GM23338 (cell line): ENCODE measurements around the gene EGFR. TPM values are rescaled to one million over a fixed set of nuclear protein-coding genes. Genes with fewer than 3 reads are reported as not detected.

Source experiments
- ATAC-seq: fragments of 200-7000 bp; cut with Tn5 transposase; 3 replicates; pipeline ENCODE4 v1.9.1; 2020
- DNase-seq: peaks from one replicate; pipeline ENCODE4 v3.0.0-alpha.2; 2015; ENCODE audit warnings: low spot score
- H2AFZ ChIP-seq: fragments of 200-600 bp; sonication (generic); 2 replicates; pipeline ENCODE4 v1.8.0; 2016; ENCODE audit warnings: antibody characterized with exemption, mild to moderate bottlenecking, moderate library complexity
- H3F3A ChIP-seq: fragments of 200-600 bp; sonication (generic); replicated peaks from 2 replicates; pipeline ENCODE4 v1.8.0; 2017; ENCODE audit warnings: antibody characterized with exemption, mixed run types, low read depth
- H3K27ac ChIP-seq: fragments of 200-600 bp; sonication (generic); 2 replicates; pipeline ENCODE4 v1.6.1; 2016; ENCODE audit warnings: low read depth
- H3K27me3 ChIP-seq: fragments of 200-600 bp; sonication (generic); 2 replicates; pipeline ENCODE4 v1.8.0; 2016; ENCODE audit warnings: mild to moderate bottlenecking, mixed run types, moderate library complexity; ENCODE audit not compliant: insufficient read depth
- H3K36me3 ChIP-seq: fragments of 200-600 bp; sonication (generic); 2 replicates; pipeline ENCODE4 v1.8.0; 2016; ENCODE audit warnings: mild to moderate bottlenecking; ENCODE audit not compliant: insufficient read depth
- H3K4me1 ChIP-seq: fragments of 200-600 bp; sonication (generic); 2 replicates; pipeline ENCODE4 v1.8.0; 2016; ENCODE audit warnings: mild to moderate bottlenecking, moderate library complexity; ENCODE audit not compliant: insufficient read depth
- H3K4me2 ChIP-seq: fragments of 200-600 bp; sonication (generic); 2 replicates; pipeline ENCODE4 v1.7.1; 2017; ENCODE audit warnings: mixed run types
- H3K4me3 ChIP-seq: fragments of 200-600 bp; sonication (generic); 2 replicates; pipeline ENCODE4 v1.6.1; 2016; ENCODE audit warnings: mixed run types
- H3K79me2 ChIP-seq: fragments of 200-600 bp; sonication (generic); replicated peaks from 2 replicates; pipeline ENCODE4 v1.8.0; 2017; ENCODE audit warnings: mild to moderate bottlenecking; ENCODE audit not compliant: insufficient read depth
- H3K9me2 ChIP-seq: fragments of 200-600 bp; sonication (generic); 2 replicates; pipeline ENCODE4 v1.8.0; 2017; ENCODE audit not compliant: insufficient read depth
- H4K20me1 ChIP-seq: fragments of 200-600 bp; sonication (generic); replicated peaks from 2 replicates; pipeline ENCODE4 v1.8.0; 2017; ENCODE audit warnings: mild to moderate bottlenecking; ENCODE audit not compliant: insufficient read depth
- H3K27ac Mint-ChIP-seq: 2 replicates; pipeline ENCODE4 v1.8.0; 2020; ENCODE audit warnings: inconsistent platforms, mild to moderate bottlenecking, moderate library complexity, mixed read lengths
- H3K27me3 Mint-ChIP-seq: 3 replicates; pipeline ENCODE4 v1.8.0; 2022; ENCODE audit warnings: low read depth, mild to moderate bottlenecking, moderate library complexity, mixed read lengths, inconsistent platforms; ENCODE audit not compliant: insufficient read depth, poor library complexity
- H3K36me3 Mint-ChIP-seq: 3 replicates; pipeline ENCODE4 v1.8.0; 2021; ENCODE audit warnings: low read depth, mild to moderate bottlenecking, inconsistent platforms, moderate library complexity, mixed read lengths
- H3K4me1 Mint-ChIP-seq: 3 replicates; pipeline ENCODE4 v1.8.0; 2020; ENCODE audit warnings: mild to moderate bottlenecking, inconsistent platforms, mixed read lengths
- H3K4me3 Mint-ChIP-seq: 3 replicates; pipeline ENCODE4 v1.8.0; 2021; ENCODE audit warnings: moderate library complexity, mild to moderate bottlenecking, inconsistent platforms, mixed read lengths
- H3K9me3 Mint-ChIP-seq: 3 replicates; pipeline ENCODE4 v1.8.0; 2020; ENCODE audit warnings: moderate library complexity, mild to moderate bottlenecking, inconsistent platforms, mixed read lengths
- ETS1 ChIP-seq: IDR thresholded peaks from 2 replicates; pipeline ENCODE4 v1.6.1; 2016; ENCODE audit warnings: antibody characterized with exemption
- EZH2phosphoT487 ChIP-seq: fragments of 200-600 bp; sonication (generic); IDR thresholded peaks from one replicate; pipeline ENCODE4 v1.8.1; 2018; ENCODE audit warnings: antibody characterized with exemption; ENCODE audit not compliant: unreplicated experiment
- NANOG ChIP-seq: IDR thresholded peaks from 2 replicates; pipeline ENCODE4 v1.6.1; 2016; ENCODE audit warnings: antibody characterized with exemption, borderline replicate concordance
- REST ChIP-seq: IDR thresholded peaks from one replicate; pipeline ENCODE4 v1.6.1; 2018; ENCODE audit warnings: antibody characterized with exemption; ENCODE audit not compliant: unreplicated experiment
- STAT1 ChIP-seq: IDR thresholded peaks from one replicate; pipeline ENCODE4 v1.6.1; 2016; ENCODE audit warnings: antibody characterized with exemption; ENCODE audit not compliant: unreplicated experiment
- ZNF114 ChIP-seq: fragments of 250-450 bp; sonication (Bioruptor Pico); IDR thresholded peaks from 2 replicates; pipeline ENCODE4 v1.5.0; 2020; ENCODE audit warnings: mild to moderate bottlenecking, moderate library complexity
- ZNF462 ChIP-seq: fragments of 250-450 bp; sonication (Bioruptor Pico); IDR thresholded peaks from 2 replicates; pipeline ENCODE4 v1.5.0; 2020; ENCODE audit warnings: mild to moderate bottlenecking, moderate library complexity
- polyA plus RNA-seq: library from polyadenylated mRNA; unstranded; fragments of >200 nt; fragmentation: Nextera tagmentation; extraction: Ambion mirVana; gene quantifications from 2 replicates; pipeline ENCODE4 v1.2.1, GENCODE V29; 2016
- total RNA-seq: library from RNA; depleted of rRNA; stranded (reverse); fragments of >200 nt; shearing (Covaris generic); gene quantifications from 2 replicates; pipeline ENCODE4 v1.2.3, GENCODE V29; 2014
- TF ChIP-seq, protein P1 (sequence below), 2 experiments: fragments of 200-600 bp in 1 of 2; sonication (generic) in 1 of 2; conservative IDR thresholded peaks; 2 replicates each; pipeline versions ENCODE4 v1.5.1 to v1.6.1; 2016 to 2017; ENCODE audit warnings: antibody characterized with exemption in 2 of 2, low read depth in 2 of 2, mild to moderate bottlenecking in 2 of 2, moderate library complexity in 1 of 2

The EGFR gene
- total and polyA plus RNA-seq, 2 experiments from 2014 or later, result 1.5 to 4.5 TPM

DNA sequence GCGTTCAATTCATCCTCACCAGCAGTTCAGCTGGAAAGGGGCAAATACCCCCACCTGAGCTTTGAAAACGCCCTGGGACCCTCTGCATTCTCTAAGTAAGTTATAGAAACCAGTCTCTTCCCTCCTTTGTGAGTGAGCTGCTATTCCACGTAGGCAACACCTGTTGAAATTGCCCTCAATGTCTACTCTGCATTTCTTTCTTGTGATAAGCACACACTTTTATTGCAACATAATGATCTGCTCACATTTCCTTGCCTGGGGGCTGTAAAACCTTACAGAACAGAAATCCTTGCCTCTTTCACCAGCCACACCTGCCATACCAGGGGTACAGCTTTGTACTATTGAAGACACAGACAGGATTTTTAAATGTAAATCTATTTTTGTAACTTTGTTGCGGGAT is 190.5 kb downstream of the EGFR start (continued):
- TF ChIP-seq, protein P1, sequence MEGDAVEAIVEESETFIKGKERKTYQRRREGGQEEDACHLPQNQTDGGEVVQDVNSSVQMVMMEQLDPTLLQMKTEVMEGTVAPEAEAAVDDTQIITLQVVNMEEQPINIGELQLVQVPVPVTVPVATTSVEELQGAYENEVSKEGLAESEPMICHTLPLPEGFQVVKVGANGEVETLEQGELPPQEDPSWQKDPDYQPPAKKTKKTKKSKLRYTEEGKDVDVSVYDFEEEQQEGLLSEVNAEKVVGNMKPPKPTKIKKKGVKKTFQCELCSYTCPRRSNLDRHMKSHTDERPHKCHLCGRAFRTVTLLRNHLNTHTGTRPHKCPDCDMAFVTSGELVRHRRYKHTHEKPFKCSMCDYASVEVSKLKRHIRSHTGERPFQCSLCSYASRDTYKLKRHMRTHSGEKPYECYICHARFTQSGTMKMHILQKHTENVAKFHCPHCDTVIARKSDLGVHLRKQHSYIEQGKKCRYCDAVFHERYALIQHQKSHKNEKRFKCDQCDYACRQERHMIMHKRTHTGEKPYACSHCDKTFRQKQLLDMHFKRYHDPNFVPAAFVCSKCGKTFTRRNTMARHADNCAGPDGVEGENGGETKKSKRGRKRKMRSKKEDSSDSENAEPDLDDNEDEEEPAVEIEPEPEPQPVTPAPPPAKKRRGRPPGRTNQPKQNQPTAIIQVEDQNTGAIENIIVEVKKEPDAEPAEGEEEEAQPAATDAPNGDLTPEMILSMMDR (conservative IDR thresholded peaks at IDR 0.05; ENCODE audit: low read depth in 2 of 2), result no peak

DNA sequence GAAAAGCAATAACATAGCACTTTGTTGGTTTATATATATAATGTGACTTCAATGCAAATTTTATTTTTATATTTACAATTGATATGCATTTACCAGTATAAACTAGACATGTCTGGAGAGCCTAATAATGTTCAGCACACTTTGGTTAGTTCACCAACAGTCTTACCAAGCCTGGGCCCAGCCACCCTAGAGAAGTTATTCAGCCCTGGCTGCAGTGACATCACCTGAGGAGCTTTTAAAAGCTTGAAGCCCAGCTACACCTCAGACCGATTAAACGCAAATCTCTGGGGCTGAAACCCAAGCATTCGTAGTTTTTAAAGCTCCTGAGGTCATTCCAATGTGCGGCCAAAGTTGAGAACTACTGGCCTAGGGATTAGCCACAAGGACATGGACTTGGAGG is 191.4 kb downstream of the EGFR start:
- ATAC-seq, result no peak
- H3K36me3 Mint-ChIP-seq, result no peaks in the 10 kb centered on the region
- Histone ChIP-seq H3K79me2 (no peaks in the 10 kb centered on the region), H3K4me2 (no peak overlapping the region), H3F3A (no peaks in the 10 kb centered on the region), H3K36me3 (no peaks in the 10 kb centered on the region), H3K4me3 (no peak overlapping the region), H2AFZ (no peak overlapping the region), H3K9me2 (no peaks in the 10 kb centered on the region), H4K20me1 (no peaks in the 10 kb centered on the region), H3K27me3 (no peaks in the 10 kb centered on the region), H3K27ac (no peak overlapping the region), H3K4me1 (no peaks in the 10 kb centered on the region; the same call in 1 of the 2 replicates)
- peaks cover 14% of the 10 kb centered on the region for H3K4me1 Mint-ChIP-seq
- H3K4me3 Mint-ChIP-seq, result no peak overlapping the region
- no peaks in the 10 kb centered on the region for H3K27me3 Mint-ChIP-seq
- H3K27ac Mint-ChIP-seq, result no peak overlapping the region
- no peak for DNase-seq
- TF ChIP-seq ZNF462 (CRISPR knock-in tag) (no peak), EZH2phosphoT487 (no peak), ZNF114 (no peak), STAT1 (no peak), REST (no peak), ETS1 (no peak), NANOG (no peak)
- TF ChIP-seq, protein P1 (conservative IDR thresholded peaks at IDR 0.05; ENCODE audit: low read depth in 2 of 2), result no peak
- H3K9me3 Mint-ChIP-seq, result no peaks in the 10 kb centered on the region
